ENCODE results near the gene PTGES3L.

PTGES3L gene

DNA sequence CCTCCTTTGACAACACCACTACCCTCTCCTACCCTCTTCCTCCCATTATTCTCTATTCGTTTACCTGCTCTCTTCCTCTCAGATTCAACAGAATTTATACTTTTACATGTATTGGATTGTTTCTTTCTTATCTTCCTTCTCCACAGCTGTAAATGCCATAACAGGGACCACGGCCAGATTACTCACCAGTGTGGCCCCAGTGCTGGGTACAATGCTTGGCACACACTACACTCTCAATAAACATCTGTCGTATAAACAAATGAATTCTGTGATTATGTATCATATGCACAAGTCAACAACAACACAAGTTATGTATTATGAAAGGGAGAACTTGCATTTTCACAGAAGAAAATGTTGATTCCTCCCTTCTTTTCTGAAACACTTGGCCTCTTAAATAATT lies 35.7 kb downstream of the PTGES3L start:
- no peak for DNase-seq
- no peak overlapping the region for H2BK120ac ChIP-seq (ENCODE audit: low read depth, low read length)
- 46% methylated on average over 2 of the region's 3 CpGs for WGBS

DNA sequence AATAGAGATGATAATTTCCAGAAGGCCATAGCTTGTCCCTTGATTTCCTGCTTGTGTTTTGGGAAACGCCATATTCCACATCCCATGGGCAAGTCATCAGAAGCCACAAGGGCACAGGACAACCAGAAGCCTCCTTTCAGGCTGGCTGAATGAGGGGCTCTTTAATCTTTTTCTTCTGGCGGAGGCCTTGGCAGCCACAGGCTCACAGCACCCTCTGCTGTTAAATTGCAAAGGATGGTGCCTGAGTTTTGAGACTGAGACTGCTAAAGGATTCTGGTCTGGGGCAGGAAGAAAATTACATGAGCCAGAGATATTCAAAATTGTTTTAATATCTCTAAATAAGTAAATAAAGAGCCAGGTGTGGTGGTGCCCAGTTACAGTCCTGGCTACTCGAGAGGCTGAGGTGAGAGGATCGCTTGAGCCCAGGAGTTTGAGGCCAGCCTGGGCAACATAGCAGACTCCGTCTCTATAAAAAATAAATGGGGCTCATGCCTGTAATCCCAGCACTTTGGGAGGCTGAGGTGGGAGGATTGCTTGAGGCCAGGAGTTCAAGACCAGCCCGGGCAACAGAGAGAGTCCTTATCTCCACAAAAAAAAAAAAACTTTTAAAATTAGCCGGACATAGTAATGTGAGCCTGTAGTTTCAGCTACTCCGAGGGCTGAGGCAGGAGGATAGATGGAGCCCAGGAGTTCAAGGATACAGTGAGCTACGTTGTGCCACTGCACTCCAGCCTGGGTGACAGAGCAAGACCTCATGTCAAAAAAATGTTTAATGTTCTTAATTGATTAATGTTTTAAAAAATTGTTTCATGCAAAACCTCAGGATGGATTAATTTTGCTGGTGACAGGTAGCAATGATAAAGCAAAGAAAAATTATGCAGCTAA lies 41.9 kb downstream of the PTGES3L start:
- no peak overlapping the region for H3K4me2 ChIP-seq (ENCODE audit: low read length, poor library complexity, severe bottlenecking)
- H3K14ac ChIP-seq (ENCODE audit: low read length in 2 of 2), result no peak overlapping the region
- no peak overlapping the region for H2BK12ac ChIP-seq (ENCODE audit: low read length in 2 of 2)
- no peak overlapping the region for H3K4me3 ChIP-seq (ENCODE audit: insufficient read depth in 1 of 2, low read depth in 1 of 2, low read length in 2 of 2)
- DNase-seq, result peak; percentile 69
- no peak overlapping the region for H2BK5ac ChIP-seq (ENCODE audit: low read depth, low read length, poor library complexity, severe bottlenecking)
- H3K4ac ChIP-seq (ENCODE audit: low read depth in 1 of 2, low read length in 2 of 2), result no peak overlapping the region
- H3K27ac ChIP-seq (ENCODE audit: low read length, poor library complexity, severe bottlenecking), result no peak overlapping the region
- H2BK15ac ChIP-seq (ENCODE audit: low read depth, poor library complexity, severe bottlenecking), result no peak overlapping the region
- no peak overlapping the region for H3K23ac ChIP-seq (ENCODE audit: low read length in 2 of 2)
- no peak overlapping the region for H2AFZ ChIP-seq (ENCODE audit: low read depth, low read length)
- H3K27me3 ChIP-seq (ENCODE audit: control insufficient read depth in 1 of 2, insufficient read depth in 1 of 2, low read length in 2 of 2), result peaks cover 8 to 11% of the 10 kb centered on the region in 2 experiments
- H4K8ac ChIP-seq (ENCODE audit: low read length), result no peak overlapping the region
- no peak overlapping the region for H3K18ac ChIP-seq (ENCODE audit: low read depth in 1 of 2, low read length in 2 of 2)
- 38% methylated on average over 7 of the region's 9 CpGs for WGBS
- H3K79me1 ChIP-seq (replicated peaks; ENCODE audit: low read length, poor library complexity, severe bottlenecking), result no peaks in the 10 kb centered on the region
- peak overlapping the region; percentile 10 for H3K9ac ChIP-seq (ENCODE audit: low read length)
- no peaks in the 10 kb centered on the region for H3K36me3 ChIP-seq (ENCODE audit: control insufficient read depth in 1 of 2, insufficient read depth in 2 of 2, low read depth in 1 of 2, low read length in 2 of 2)
- no peaks in the 10 kb centered on the region for H3K9me3 ChIP-seq (ENCODE audit: control insufficient read depth, low read length)
- H3K4me1 ChIP-seq (ENCODE audit: control insufficient read depth, insufficient read depth, low read depth, low read length), result no peaks in the 10 kb centered on the region
- no peak overlapping the region for H4K91ac ChIP-seq (ENCODE audit: low read length)
- no peak overlapping the region for H2BK120ac ChIP-seq (ENCODE audit: low read depth, low read length)
- no peak overlapping the region for H2AK5ac ChIP-seq (ENCODE audit: low read length, severe bottlenecking)

More for the DNA sequence above, 35.7 kb downstream of the PTGES3L start:
- no peak overlapping the region for H3K4ac ChIP-seq (ENCODE audit: low read depth in 1 of 2, low read length in 2 of 2)
- H3K9ac ChIP-seq (ENCODE audit: low read length), result no peak overlapping the region
- no peaks in the 10 kb centered on the region for H3K4me1 ChIP-seq (ENCODE audit: control insufficient read depth, insufficient read depth, low read depth, low read length)
- H4K8ac ChIP-seq (ENCODE audit: low read length), result no peak overlapping the region
- H3K27ac ChIP-seq (ENCODE audit: low read length, poor library complexity, severe bottlenecking), result no peak overlapping the region
- H3K14ac ChIP-seq (ENCODE audit: low read length in 2 of 2), result no peak overlapping the region
- no peak overlapping the region for H2BK12ac ChIP-seq (ENCODE audit: low read length in 2 of 2)
- H3K4me3 ChIP-seq (ENCODE audit: insufficient read depth in 1 of 2, low read depth in 1 of 2, low read length in 2 of 2), result no peak overlapping the region
- no peak overlapping the region for H3K4me2 ChIP-seq (ENCODE audit: low read length, poor library complexity, severe bottlenecking)
- peaks cover 4 to 10% of the 10 kb centered on the region in 2 experiments for H3K36me3 ChIP-seq (ENCODE audit: control insufficient read depth in 1 of 2, insufficient read depth in 2 of 2, low read depth in 1 of 2, low read length in 2 of 2)
- no peak overlapping the region for H2BK15ac ChIP-seq (ENCODE audit: low read depth, poor library complexity, severe bottlenecking)
- no peak overlapping the region for H2AFZ ChIP-seq (ENCODE audit: low read depth, low read length)
- no peak overlapping the region for H3K23ac ChIP-seq (ENCODE audit: low read length in 2 of 2)
- H2AK5ac ChIP-seq (ENCODE audit: low read length, severe bottlenecking), result no peak overlapping the region
- H2BK5ac ChIP-seq (ENCODE audit: low read depth, low read length, poor library complexity, severe bottlenecking), result no peak overlapping the region
- no peak overlapping the region for H3K18ac ChIP-seq (ENCODE audit: low read depth in 1 of 2, low read length in 2 of 2)
- peaks cover 0 to 4% of the 10 kb centered on the region in 2 experiments for H3K27me3 ChIP-seq (ENCODE audit: control insufficient read depth in 1 of 2, insufficient read depth in 1 of 2, low read length in 2 of 2)
- H3K9me3 ChIP-seq (ENCODE audit: control insufficient read depth, low read length), result no peaks in the 10 kb centered on the region
- no peak overlapping the region for H4K91ac ChIP-seq (ENCODE audit: low read length)
- no peaks in the 10 kb centered on the region for H3K79me1 ChIP-seq (replicated peaks; ENCODE audit: low read length, poor library complexity, severe bottlenecking)

DNA sequence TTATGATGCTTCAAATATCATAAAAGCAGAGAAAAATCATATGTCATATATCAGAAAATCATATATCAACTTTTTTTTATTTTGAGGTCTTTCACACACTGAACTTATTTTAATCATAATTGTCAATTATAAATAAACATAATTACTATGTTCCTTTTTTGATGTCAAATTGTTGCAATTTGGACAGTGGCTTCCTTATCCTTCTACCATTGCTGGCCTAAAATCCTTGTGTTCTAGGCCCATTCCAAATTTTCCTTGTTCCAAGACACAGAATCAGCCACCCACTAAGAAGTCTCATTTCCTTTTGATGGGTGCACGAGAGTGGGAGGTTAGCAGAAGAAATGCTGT lies 50.4 kb downstream of the PTGES3L start:
- H2BK5ac ChIP-seq (ENCODE audit: low read depth, low read length, poor library complexity, severe bottlenecking), result no peak overlapping the region
- peaks cover 7 to 8% of the 10 kb centered on the region in 2 experiments for H3K27me3 ChIP-seq (ENCODE audit: control insufficient read depth in 1 of 2, insufficient read depth in 1 of 2, low read length in 2 of 2)
- no peak for DNase-seq
- H3K23ac ChIP-seq (ENCODE audit: low read length in 2 of 2), result no peak overlapping the region
- peak overlapping the region; percentile 77 for H3K9ac ChIP-seq (ENCODE audit: low read length)
- H4K8ac ChIP-seq (ENCODE audit: low read length), result no peak overlapping the region
- H3K9me3 ChIP-seq (ENCODE audit: control insufficient read depth, low read length), result no peaks in the 10 kb centered on the region
- H2BK12ac ChIP-seq (ENCODE audit: low read length in 2 of 2), result no peak overlapping the region
- no peak overlapping the region for H2BK120ac ChIP-seq (ENCODE audit: low read depth, low read length)
- no peak overlapping the region for H3K4me2 ChIP-seq (ENCODE audit: low read length, poor library complexity, severe bottlenecking)
- H2AK5ac ChIP-seq (ENCODE audit: low read length, severe bottlenecking), result no peak overlapping the region
- no CpG with 5 or more reads among the region's 1 CpG for WGBS
- H2AFZ ChIP-seq (ENCODE audit: low read depth, low read length), result no peak overlapping the region
- H3K4me3 ChIP-seq (ENCODE audit: insufficient read depth in 1 of 2, low read depth in 1 of 2, low read length in 2 of 2), result no peak overlapping the region
- no peak overlapping the region for H3K27ac ChIP-seq (ENCODE audit: low read length, poor library complexity, severe bottlenecking)
- no peaks in the 10 kb centered on the region for H3K36me3 ChIP-seq (ENCODE audit: control insufficient read depth in 1 of 2, insufficient read depth in 2 of 2, low read depth in 1 of 2, low read length in 2 of 2)
- no peak overlapping the region for H3K18ac ChIP-seq (ENCODE audit: low read depth in 1 of 2, low read length in 2 of 2)
- no peak overlapping the region for H3K14ac ChIP-seq (ENCODE audit: low read length in 2 of 2)
- H3K79me1 ChIP-seq (replicated peaks; ENCODE audit: low read length, poor library complexity, severe bottlenecking), result no peaks in the 10 kb centered on the region
- H2BK15ac ChIP-seq (ENCODE audit: low read depth, poor library complexity, severe bottlenecking), result no peak overlapping the region
- H3K4ac ChIP-seq (ENCODE audit: low read depth in 1 of 2, low read length in 2 of 2), result no peak overlapping the region
- H4K91ac ChIP-seq (ENCODE audit: low read length), result no peak overlapping the region
- peaks cover 2% of the 10 kb centered on the region for H3K4me1 ChIP-seq (ENCODE audit: control insufficient read depth, insufficient read depth, low read depth, low read length)

DNA sequence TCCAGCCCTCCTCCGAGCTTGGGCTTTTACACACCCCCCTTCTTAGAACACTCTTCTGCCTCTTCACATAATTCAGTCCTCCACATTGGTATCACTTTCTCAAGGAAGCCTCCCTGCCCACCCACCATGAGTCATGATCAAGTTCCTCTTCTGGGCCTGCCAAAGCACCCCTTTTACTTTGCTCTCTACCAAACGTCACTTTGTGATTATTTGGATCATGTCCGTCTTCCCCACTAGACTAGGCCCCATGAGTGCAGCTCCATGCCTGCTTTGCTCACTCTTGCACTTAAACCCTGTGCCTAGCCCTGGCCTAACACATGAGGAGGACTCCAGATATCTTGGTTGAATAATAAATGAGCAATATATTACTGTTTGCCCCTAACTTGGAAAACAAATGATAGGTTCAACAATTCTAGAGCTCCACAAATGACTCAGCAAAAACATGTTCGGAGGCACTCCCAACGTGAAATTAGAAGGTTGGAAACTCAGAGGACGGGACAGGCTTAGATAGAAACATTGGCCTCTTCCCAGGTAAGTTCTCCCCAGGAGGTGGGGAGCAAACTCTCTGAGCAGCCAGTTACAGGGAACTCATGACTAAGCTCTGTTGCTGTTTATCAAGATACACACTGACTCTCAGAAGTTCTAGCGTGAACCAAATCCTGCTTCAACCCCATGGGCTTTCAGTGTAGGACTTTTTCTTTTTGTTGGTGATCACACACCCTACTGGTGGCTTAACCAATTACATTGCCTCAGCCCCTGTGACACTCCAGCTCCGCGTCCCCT lies 51.0 kb downstream of the PTGES3L start:
- H2BK12ac ChIP-seq (ENCODE audit: low read length in 2 of 2), result peak overlapping the region in 1 of 2 experiments; percentile 24
- no peaks in the 10 kb centered on the region for H3K79me1 ChIP-seq (replicated peaks; ENCODE audit: low read length, poor library complexity, severe bottlenecking)
- H3K14ac ChIP-seq (ENCODE audit: low read length in 2 of 2), result no peak overlapping the region
- H3K9me3 ChIP-seq (ENCODE audit: control insufficient read depth, low read length), result no peaks in the 10 kb centered on the region
- 69% methylated on average over 7 of the region's 9 CpGs for WGBS
- H3K4me2 ChIP-seq (ENCODE audit: low read length, poor library complexity, severe bottlenecking), result no peak overlapping the region
- H2AFZ ChIP-seq (ENCODE audit: low read depth, low read length), result peak overlapping the region; percentile 78
- peaks cover 2% of the 10 kb centered on the region for H3K4me1 ChIP-seq (ENCODE audit: control insufficient read depth, insufficient read depth, low read depth, low read length)
- no peak overlapping the region for H2BK120ac ChIP-seq (ENCODE audit: low read depth, low read length)
- no peaks in the 10 kb centered on the region for H3K36me3 ChIP-seq (ENCODE audit: control insufficient read depth in 1 of 2, insufficient read depth in 2 of 2, low read depth in 1 of 2, low read length in 2 of 2)
- H3K27me3 ChIP-seq (ENCODE audit: control insufficient read depth in 1 of 2, insufficient read depth in 1 of 2, low read length in 2 of 2), result peaks cover 5% of the 10 kb centered on the region in 2 experiments
- no peak overlapping the region for H3K23ac ChIP-seq (ENCODE audit: low read length in 2 of 2)
- H2AK5ac ChIP-seq (ENCODE audit: low read length, severe bottlenecking), result no peak overlapping the region
- no peak overlapping the region for H2BK15ac ChIP-seq (ENCODE audit: low read depth, poor library complexity, severe bottlenecking)
- H2BK5ac ChIP-seq (ENCODE audit: low read depth, low read length, poor library complexity, severe bottlenecking), result no peak overlapping the region
- H4K91ac ChIP-seq (ENCODE audit: low read length), result no peak overlapping the region
- no peak overlapping the region for H3K27ac ChIP-seq (ENCODE audit: low read length, poor library complexity, severe bottlenecking)
- peak overlapping the region in 1 of 2 experiments; percentile 30 for H3K18ac ChIP-seq (ENCODE audit: low read depth in 1 of 2, low read length in 2 of 2)
- DNase-seq, result peak; percentile 79
- peak overlapping the region; percentile 77 for H3K9ac ChIP-seq (ENCODE audit: low read length)
- H4K8ac ChIP-seq (ENCODE audit: low read length), result peak overlapping the region; percentile 62
- peak overlapping the region in 1 of 2 experiments; percentile 17 for H3K4me3 ChIP-seq (ENCODE audit: insufficient read depth in 1 of 2, low read depth in 1 of 2, low read length in 2 of 2)
- no peak overlapping the region for H3K4ac ChIP-seq (ENCODE audit: low read depth in 1 of 2, low read length in 2 of 2)
